Activated CD8-positive, alpha-beta memory T cell treated with anti-CD3 and anti-CD28 coated beads, Interleukin-2, amount 50 U/mL, for 1 hour (primary cell): Measurements from ENCODE around the gene NKD1.

Experiments used
- DNase-seq: peaks from one replicate; pipeline ENCODE4 v3.0.0-alpha.2; 2020; ENCODE audit errors: extremely low read depth

Gene NKD1

DNA sequence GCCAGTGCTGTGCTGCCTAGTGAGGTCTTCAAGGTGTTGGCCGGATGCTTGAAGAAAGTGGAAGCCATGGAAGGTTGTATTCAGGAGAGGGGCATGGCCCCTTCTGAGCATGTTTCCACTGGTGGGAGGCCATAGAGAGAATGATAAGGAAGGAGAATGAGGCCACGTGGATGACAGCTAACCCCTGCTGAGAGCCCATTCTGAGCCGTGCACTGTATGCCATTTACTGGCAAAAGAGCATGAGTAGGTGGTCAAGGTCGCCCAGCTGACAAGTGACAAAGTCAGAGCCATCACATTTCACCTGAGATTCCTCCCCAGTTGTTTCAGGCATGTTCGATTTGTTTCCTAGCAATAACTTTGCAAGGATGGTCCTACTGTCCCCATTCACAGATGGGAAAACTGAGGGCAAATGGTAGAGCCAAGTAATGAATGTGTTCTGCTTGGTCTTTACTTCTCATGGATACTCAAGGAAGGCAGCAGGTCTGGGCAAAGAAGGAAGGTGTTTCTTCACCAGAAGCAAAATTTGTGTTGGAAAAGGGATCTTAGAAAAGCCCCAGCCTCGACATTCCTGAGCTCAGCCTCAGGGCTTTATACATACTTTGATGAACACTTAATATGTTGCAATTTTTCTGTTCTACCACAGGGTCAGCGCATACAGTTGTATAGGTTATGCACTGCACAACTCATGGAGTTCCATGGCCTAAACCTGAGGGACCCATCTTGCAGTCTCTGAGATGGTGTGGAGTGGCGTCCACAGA lies 10.5 kb upstream of the NKD1 start:
- no peak for DNase-seq

DNA sequence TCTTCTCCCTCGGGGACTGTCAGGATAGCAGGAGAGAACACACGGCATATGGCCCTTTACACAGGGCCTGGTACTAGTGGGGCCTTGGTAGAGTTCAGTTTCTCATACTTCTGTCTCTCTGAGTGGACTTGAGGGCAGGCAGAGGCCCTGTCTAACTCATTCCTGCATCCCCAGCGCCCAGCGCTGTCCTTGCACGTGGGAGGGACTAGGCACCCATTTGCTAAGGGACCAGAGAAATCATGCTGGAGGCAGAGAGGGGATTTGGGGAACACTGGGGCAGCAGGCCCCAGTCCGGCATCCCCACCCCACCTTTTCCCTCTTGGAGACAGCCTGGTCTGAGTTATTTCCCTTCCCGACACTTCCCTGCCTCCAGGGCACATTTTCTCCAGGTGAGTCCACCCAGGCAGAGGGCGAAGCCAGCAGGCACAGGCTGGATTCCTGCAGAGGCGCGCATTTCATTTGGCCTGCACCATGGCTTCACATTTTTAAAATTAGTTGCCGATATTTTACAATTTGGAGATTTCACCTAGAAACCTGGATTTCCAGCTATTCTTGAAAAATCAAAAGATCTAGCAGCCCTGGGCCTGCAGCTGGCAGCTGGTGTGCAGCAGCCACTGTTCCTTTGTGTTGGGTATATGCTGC lies 9.7 kb upstream of the NKD1 start:
- DNase-seq = no peak

DNA sequence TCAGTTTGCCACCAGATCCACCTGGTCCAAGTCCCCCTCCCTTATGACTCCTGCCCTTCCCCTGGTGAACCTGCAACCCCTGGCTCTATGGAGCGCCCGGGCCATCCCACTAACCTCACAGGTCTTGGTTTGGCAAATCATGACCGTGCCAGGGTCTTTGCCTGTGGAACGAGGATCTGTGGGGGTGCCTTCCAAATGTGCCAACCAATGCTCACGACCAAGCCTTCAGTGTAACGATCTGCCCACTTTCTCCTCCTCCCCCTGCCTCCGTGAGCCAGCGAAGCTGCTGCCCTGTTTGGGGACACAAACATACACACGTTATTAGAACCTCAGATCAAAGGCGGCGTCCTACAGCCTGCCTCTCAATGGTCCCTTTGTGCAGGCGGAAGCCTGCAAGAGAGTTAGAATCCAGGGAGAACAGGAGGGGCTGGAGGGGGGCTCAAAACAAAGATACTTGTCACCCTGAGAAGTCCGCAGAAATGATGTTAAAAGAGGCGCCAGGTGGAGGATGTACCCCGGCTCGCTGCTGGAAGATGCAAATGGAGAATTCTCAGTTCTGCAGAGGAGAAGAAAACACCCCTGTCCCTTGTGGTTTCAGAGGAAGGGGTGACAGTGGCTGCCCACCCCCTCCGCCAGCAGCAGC lies 9.0 kb upstream of the NKD1 start:
- no peak for DNase-seq

DNA sequence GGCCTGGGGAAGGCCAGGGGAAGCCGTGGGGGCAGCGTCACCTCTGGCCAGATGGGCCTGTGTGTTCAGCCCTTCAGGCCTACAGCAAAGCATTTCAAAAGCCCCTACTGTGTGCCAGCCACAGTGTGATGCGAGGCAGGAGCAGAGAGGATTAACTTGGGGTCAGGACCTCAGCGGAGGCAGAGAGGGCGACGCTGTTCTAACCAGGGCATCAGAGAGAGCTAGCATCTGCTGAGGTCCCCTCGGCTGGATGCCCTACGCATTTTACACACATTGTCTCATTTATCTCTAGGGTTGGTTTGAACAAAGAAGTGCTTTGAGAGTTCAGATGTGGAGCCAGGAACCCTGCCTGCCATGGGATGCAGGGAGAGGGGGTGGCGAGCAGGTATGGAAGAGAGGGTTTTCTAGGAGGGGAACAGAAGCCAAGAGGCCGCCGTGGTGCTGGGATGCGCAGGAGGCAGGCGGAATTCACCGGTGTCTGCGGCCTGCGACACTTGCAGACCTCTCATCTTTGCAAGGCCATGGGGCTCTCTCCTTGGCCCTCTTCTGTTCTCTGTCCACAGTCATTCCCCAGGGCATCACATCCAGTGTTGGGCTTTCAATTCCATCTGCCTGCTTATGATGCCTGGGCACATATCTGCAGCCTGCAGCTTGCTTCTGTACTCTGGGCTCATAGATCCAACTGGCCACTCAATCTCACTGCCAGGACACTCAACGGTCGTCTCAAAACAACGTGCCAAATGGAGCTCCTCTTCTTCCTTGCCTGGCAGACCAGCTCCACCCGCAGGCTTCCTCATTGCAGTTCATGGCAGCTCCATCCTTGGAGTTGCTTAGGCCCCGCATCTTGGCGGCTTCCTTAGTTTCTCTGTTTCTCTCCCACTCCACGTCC lies 8.1 kb upstream of the NKD1 start:
- no peak for DNase-seq

DNA sequence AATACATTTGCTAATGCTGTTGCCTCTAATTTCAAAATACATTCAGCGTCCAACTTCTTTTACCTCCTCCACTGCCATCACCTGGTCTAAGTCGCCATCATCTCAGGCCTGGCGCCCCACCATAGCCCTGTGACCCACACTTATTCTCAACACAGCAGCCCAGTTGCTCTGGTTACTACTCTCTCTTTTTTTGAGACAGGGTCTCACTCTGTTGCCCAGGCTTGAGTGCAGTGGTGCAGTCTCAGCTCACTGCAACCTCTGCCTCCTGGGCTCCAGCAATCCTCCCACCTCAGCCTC lies 7.5 kb upstream of the NKD1 start:
- DNase-seq = no peak

DNA sequence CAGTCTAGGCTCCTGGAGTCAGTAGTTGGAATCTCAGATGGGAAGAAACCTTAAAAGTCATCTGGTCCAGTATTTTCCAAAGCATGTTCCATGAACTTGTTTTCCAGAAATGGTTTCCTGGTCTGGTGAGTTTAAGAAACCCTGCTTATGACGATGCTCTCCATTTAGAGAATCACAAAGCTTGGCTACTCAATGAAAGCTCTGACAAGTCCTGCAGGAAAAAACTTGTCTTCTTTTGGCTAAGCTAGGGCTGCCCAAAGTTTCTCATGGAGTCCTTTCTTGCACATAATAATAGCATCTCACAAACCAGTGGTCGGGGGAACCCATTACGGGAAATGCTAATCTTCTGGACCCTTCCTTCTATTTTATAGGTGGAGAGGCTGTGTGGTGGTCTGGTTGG lies 5.5 kb upstream of the NKD1 start:
- no peak for DNase-seq

DNA sequence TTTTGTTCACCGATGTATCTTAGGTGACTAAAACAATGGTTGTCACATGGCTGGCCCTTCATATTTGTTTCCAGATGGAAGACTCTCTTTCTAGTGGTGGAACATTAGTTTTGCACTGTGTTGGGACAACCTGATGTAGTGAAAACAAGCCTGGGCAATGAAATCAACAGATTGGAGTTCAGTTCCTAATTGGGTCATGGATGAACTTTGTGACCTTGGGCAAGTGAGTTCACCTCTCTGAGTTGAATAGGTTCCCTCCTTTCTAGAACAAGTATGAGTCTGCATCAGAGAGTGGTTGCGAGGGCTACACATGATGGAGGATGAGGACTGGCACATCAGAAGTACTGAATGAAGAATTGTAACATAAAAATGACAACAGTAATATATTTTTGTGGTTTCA lies 2.1 kb upstream of the NKD1 start:
- no peak for DNase-seq

DNA sequence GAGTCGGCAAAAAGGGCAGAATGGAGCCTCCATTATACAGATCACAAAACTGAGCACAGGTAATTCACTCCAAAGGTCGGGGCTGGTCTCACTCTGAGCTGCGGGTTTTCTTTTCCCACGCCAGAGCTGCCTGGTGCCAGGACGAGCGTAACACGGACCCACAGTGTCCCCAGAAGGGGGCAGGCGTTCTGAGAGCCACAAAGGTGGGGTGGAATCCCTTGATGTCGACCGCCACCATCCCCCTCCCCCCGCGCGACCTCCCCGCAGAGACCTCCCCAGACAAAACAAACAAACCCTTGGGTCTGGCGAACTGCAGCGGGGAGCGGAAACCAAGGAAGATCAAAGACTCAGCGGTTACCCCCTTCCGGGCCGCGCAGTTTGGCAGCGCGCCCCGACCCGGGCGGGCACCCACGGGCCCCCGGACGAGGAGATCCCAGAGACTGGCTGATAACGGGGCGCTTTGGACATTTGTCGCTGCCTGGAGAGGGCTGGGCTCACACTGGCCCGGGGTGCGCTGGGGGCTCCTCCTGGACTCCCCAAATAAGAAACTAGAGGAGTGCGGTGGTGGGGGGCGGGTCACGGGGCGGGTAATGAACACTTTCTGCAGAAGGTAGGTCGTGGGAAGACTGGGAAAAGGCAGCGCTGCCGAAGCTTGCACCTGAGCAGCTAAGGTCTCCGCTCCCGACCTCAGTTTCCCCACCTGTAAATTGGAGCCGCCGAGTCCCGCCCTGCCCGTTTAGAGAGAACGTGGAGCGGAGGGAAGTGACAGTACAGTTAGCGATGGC lies 664 bp upstream of the NKD1 start:
- peak; percentile 85 for DNase-seq

DNA sequence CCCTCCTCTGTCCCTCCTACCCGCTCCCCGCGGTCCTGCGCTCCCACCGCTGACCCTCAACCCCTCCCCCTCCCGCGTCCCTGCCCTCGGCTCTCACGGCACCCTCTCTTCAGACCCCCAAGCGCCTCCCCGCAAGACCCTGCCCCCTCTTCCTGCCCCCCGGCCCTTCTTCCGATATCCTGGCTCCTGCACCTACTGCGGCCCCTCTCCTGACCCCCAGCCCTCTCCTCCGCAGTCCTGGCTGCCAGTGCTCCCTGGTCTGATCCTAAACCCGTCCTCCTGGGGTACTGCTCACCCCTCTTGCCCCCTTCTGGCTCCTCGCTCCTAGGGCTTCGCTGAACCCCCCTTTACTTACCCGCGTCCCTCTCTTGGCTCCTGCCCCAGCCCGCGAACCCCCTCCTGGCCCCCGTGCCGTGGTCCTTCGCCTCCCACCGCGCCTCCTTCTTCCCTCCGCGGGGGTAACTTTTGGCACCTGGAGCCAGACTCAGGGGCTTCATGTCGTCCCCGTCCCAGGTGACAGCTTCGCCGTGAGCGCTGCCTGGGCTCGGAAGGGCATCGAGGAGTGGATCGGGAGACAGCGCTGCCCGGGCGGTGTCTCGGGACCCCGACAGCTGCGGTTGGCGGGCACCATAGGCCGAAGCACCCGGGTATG lies 839 bp downstream of the NKD1 start:
- no peak for DNase-seq

DNA sequence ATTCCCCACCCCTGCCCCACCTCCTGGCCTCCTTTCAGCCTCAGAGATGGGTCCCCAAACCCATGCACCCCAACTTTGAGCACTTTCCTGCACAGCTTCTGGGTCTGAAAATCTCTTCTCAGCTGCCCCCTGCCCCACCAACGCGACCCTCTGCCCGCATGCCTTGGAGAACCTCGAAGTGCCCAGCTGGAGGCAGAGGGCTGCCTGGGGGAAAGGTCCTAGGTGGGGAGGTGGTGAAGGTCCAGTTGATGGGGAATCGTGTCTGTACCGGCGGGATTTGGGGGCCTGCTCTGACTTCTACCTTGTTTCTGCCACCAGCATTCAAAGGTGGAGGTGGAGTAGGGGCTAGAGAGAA lies 1.3 kb downstream of the NKD1 start:
- no peak for DNase-seq

DNA sequence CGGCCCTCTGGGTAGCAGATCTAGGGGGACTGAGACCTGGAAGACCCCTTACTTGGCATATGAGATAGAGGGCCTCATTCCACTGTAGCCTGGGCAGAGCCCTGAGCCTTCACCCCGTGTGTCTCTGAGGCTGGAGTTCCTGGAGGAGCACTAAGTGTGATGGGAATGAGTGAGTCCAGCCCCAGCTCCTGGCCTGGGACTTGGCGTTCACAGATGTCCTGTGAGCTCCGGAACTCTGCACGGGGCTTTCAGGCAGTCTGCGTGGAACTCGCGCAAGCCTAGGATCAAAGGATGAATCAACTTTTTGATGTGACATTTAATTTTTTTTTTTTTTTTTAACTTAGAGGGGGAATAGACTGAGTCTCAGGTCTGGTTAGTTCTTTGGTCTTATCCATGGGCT lies 1.8 kb downstream of the NKD1 start:
- no peak for DNase-seq

DNA sequence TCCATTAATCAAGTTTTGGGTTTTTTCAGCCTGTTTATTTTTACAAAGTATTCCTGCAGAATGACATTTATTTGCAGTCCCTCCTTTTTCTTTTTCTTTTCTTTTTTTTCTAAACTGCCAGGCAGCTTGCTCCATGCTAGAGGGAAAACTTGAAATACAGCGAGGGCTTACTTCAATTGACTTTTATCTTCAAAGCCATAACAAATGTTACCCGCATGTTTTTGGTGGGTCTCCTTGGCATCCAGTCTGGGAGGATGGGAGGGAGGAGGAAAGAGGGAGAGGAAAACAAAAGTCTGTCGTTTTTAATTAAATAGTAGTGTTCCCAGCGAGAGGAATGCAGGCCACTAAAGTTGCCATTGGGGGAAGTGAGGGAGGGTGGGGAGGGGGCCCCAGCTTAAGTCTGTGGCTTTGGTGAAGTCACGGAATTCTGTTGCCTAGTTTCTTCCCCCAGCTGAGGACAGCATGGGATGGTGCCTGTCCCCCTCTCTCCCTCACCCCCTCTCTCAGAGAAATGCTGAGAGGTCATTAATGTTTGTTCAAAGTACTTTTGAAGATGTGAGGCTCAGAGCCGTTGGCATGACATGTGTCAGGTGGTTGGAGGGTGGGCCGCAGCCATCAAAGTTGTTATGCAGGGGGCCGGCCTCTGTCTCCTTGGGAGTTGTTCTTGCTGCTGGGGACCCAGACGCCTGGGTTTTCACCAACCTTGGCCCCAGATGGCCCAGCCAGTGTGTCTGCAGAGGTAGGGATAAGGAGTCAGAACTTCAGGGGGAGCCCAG lies 2.9 kb downstream of the NKD1 start:
- no peak for DNase-seq

DNA sequence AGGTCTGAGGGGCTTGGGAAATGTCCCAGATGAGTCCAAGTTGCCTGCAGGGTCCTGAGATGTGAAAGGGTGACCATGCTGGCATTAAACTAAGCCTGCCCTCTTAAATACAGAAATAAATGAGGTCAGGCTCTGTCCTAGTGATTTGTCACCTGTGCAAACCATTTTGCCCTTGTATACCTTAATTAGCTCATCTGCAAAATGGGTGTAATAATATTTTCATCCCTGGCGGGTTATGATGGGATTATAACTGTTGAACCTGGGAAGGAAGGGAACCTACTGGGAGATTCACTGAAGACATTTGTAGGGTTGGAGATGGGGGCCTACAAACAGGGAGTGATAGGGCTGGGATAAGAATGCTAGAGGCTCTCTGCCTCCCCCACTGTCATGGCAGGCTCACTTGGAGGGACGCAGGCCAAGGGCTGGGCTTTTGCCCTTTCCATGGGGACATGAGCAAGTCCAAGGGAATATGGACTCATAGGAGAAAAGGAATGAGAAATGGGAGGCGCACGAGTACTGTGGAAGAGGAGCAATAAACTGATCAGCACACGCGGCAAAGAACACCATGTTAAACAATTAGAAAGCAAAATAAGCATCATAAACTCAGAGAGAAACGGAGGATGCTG lies 4.4 kb downstream of the NKD1 start:
- no peak for DNase-seq

DNA sequence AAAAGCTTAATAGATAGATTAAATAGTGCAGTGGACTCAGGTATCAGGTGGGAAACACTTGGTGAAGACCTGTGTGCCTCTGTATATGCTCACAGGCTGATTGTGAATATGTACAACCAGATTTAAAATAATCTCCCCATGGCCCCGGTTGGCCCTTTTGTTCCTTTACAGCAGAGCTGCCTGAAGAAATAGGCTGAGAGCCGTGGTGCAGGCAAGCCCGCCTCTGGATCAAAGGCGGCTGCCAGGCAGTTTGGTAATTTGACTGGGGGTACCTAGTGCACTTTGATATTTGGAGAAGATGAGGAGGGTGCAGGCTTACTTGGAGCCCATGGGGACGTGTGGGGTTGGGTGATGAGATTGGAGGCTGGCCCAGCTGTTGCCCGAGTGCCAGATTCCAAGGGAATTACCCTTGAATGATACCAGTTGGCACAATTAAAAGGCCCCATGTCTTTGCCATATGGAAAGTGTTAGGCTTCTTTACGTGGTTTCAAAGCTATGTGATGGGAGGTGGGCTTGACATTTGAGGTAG lies 5.0 kb downstream of the NKD1 start:
- DNase-seq = no peak

DNA sequence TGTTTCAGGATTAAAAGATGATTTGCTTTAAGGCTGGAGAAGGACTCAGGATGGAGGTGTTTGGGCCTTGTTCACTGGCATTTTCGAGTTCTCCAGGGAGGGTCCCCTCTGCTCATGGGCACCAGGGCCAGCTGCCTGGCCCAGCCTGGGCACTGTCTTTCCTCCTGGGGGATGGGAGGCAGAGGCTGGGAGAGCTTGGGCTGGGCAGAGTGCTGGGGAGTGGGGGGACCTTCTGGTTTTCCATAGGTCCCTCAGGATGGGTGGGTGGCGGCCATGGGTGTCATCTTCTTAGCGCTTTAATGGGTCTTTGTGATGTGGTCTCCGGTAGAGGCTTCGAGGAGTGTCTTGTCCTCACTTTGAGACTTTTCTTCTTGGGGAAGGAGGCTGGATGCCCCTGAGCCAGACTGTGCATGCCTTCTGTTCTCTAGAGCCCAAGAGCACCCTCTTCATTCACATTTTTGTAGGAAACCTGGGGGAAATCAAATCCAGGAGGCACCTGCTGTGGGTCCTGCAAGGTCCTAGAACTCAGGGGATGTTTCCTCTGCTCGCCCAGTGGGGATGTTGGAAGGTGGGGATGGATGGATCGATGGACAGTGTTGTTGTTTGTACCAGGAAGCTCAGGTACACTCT lies 5.7 kb downstream of the NKD1 start:
- DNase-seq = no peak

DNA sequence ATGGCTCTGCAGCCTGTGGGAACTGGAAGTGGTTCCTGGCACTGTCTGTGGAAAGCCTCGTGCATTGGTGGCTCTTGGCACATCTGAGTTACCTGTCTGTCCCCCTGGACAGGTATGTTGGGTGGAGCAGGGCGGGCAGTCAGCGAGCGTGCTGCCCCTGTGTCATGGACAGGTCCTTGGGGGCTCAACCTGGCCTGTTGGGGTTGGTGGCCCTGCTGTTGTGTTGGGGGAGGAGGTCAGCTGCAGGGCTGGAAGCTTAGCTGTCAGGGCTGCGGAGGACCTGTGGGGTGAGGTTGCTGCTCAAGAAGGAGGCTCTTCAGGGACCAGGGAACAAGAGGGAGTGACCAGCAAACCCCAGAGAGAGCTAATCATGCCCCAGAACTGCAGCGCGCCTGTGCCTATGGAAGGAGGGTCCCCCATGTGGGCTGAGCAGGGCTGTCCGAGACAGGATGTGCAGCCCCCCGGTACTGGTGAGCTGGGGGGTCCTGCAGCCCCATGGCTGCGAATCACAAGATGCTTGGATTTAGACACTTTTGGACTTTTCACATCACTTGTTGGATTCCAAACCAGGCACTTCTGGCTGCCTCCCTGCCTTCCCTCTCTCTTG lies 7.2 kb downstream of the NKD1 start:
- DNase-seq = no peak

DNA sequence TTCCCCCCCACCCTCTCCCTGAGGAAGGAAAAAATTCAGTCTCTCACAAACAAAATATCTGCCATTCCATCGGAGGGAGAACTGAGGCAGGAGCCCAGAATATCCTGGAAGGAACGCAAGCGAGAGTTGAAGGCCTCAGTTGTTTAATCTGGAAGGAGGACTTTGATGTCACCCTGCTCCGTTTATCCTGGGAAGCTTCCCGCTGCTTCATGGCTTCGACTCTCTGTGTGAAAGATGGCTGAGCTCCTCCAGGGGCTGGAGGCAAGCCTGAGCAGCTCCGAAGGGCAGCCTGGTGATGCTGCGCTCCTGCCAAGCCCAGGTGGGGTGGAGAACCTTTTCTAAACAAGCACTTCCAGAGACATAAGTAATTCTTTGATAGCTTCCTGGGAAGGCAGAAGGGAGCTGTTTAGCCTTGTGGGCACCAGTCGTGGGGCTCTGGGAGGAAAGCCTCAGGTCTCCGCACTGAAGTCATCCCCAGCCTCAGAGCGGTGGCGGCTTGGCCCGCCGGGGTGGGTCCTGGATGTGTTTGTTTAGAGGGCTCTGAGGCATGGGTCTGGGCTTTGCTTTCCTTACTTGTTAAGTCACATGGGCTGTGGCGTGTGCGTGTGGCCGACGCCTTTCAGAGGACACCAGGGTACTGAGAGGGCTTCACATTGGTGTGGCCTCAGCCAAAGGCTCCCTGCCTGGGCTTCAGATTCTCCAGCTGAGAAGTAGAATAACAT lies 7.9 kb downstream of the NKD1 start:
- DNase-seq = no peak

DNA sequence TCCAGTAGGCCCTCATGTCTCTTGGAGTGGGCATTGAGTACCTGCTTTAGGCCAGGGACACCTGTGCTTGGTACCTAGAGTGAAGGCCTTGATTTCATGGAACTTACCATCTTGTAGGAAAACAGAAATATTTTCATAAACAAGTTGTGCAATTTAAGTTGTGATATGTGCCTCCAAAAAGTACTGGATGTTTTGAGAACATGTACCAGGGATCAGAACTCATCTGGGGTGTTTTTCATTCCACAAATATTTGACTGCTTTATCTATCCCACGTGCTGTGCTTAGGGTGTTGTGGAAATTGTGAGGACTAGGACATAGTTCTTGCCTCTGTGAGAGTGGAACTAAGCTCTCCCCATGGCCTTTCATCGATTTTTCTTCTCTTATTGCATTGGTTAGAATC lies 8.8 kb downstream of the NKD1 start:
- DNase-seq = no peak
